OCI-LY7 (cell line): ENCODE data around the gene PI4K2A.

ENCODE experiments used
- EZH2phosphoT487 ChIP-seq: fragments of 200-600 bp; sonication (generic); IDR thresholded peaks from 2 replicates; pipeline ENCODE4 v1.6.1; 2018; ENCODE audit warnings: low read depth, borderline replicate concordance, mild to moderate bottlenecking, mixed run types, antibody characterized with exemption, low read length, moderate library complexity, mixed read lengths
- TF ChIP-seq, protein P1 (sequence below): fragments of 200-600 bp; sonication (generic); conservative IDR thresholded peaks from 2 replicates; pipeline ENCODE4 v1.5.1; 2014; ENCODE audit warnings: mild to moderate bottlenecking, antibody characterized with exemption, low read length, moderate library complexity, mixed read lengths

- TF ChIP-seq, protein P1, sequence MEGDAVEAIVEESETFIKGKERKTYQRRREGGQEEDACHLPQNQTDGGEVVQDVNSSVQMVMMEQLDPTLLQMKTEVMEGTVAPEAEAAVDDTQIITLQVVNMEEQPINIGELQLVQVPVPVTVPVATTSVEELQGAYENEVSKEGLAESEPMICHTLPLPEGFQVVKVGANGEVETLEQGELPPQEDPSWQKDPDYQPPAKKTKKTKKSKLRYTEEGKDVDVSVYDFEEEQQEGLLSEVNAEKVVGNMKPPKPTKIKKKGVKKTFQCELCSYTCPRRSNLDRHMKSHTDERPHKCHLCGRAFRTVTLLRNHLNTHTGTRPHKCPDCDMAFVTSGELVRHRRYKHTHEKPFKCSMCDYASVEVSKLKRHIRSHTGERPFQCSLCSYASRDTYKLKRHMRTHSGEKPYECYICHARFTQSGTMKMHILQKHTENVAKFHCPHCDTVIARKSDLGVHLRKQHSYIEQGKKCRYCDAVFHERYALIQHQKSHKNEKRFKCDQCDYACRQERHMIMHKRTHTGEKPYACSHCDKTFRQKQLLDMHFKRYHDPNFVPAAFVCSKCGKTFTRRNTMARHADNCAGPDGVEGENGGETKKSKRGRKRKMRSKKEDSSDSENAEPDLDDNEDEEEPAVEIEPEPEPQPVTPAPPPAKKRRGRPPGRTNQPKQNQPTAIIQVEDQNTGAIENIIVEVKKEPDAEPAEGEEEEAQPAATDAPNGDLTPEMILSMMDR, result no peak
- TF ChIP-seq EZH2phosphoT487, result no peak
These were observed 46.7 kb downstream of the PI4K2A start, which contains the start of gene AVPI1 for GRCh38 chr10:97686962-97687784.
